GM23338 (cell line): Measurements from ENCODE around the gene MEGF8. TPM values are rescaled to one million over a fixed set of nuclear protein-coding genes. Genes with fewer than 3 reads are reported as not detected.
A peak's percentile ranks its signal among the peaks of the same experiment; 100 is the strongest.

Experiments used
- ATAC-seq: fragments of 200-7000 bp; cut with Tn5 transposase; 3 replicates; pipeline ENCODE4 v1.9.1; 2020
- DNase-seq: peaks from one replicate; pipeline ENCODE4 v3.0.0-alpha.2; 2015; ENCODE audit warnings: low spot score
- H2AFZ ChIP-seq: fragments of 200-600 bp; sonication (generic); 2 replicates; pipeline ENCODE4 v1.8.0; 2016; ENCODE audit warnings: antibody characterized with exemption, mild to moderate bottlenecking, moderate library complexity
- H3F3A ChIP-seq: fragments of 200-600 bp; sonication (generic); replicated peaks from 2 replicates; pipeline ENCODE4 v1.8.0; 2017; ENCODE audit warnings: antibody characterized with exemption, mixed run types, low read depth
- H3K27ac ChIP-seq: fragments of 200-600 bp; sonication (generic); 2 replicates; pipeline ENCODE4 v1.6.1; 2016; ENCODE audit warnings: low read depth
- H3K27me3 ChIP-seq: fragments of 200-600 bp; sonication (generic); 2 replicates; pipeline ENCODE4 v1.8.0; 2016; ENCODE audit warnings: mild to moderate bottlenecking, mixed run types, moderate library complexity; ENCODE audit not compliant: insufficient read depth
- H3K36me3 ChIP-seq: fragments of 200-600 bp; sonication (generic); 2 replicates; pipeline ENCODE4 v1.8.0; 2016; ENCODE audit warnings: mild to moderate bottlenecking; ENCODE audit not compliant: insufficient read depth
- H3K4me1 ChIP-seq: fragments of 200-600 bp; sonication (generic); 2 replicates; pipeline ENCODE4 v1.8.0; 2016; ENCODE audit warnings: mild to moderate bottlenecking, moderate library complexity; ENCODE audit not compliant: insufficient read depth
- H3K4me2 ChIP-seq: fragments of 200-600 bp; sonication (generic); 2 replicates; pipeline ENCODE4 v1.7.1; 2017; ENCODE audit warnings: mixed run types
- H3K4me3 ChIP-seq: fragments of 200-600 bp; sonication (generic); 2 replicates; pipeline ENCODE4 v1.6.1; 2016; ENCODE audit warnings: mixed run types
- H3K79me2 ChIP-seq: fragments of 200-600 bp; sonication (generic); replicated peaks from 2 replicates; pipeline ENCODE4 v1.8.0; 2017; ENCODE audit warnings: mild to moderate bottlenecking; ENCODE audit not compliant: insufficient read depth
- H3K9me2 ChIP-seq: fragments of 200-600 bp; sonication (generic); 2 replicates; pipeline ENCODE4 v1.8.0; 2017; ENCODE audit not compliant: insufficient read depth
- H4K20me1 ChIP-seq: fragments of 200-600 bp; sonication (generic); replicated peaks from 2 replicates; pipeline ENCODE4 v1.8.0; 2017; ENCODE audit warnings: mild to moderate bottlenecking; ENCODE audit not compliant: insufficient read depth
- H3K27ac Mint-ChIP-seq: 2 replicates; pipeline ENCODE4 v1.8.0; 2020; ENCODE audit warnings: inconsistent platforms, mild to moderate bottlenecking, moderate library complexity, mixed read lengths
- H3K27me3 Mint-ChIP-seq: 3 replicates; pipeline ENCODE4 v1.8.0; 2022; ENCODE audit warnings: low read depth, mild to moderate bottlenecking, moderate library complexity, mixed read lengths, inconsistent platforms; ENCODE audit not compliant: insufficient read depth, poor library complexity
- H3K36me3 Mint-ChIP-seq: 3 replicates; pipeline ENCODE4 v1.8.0; 2021; ENCODE audit warnings: low read depth, mild to moderate bottlenecking, inconsistent platforms, moderate library complexity, mixed read lengths
- H3K4me1 Mint-ChIP-seq: 3 replicates; pipeline ENCODE4 v1.8.0; 2020; ENCODE audit warnings: mild to moderate bottlenecking, inconsistent platforms, mixed read lengths
- H3K4me3 Mint-ChIP-seq: 3 replicates; pipeline ENCODE4 v1.8.0; 2021; ENCODE audit warnings: moderate library complexity, mild to moderate bottlenecking, inconsistent platforms, mixed read lengths
- H3K9me3 Mint-ChIP-seq: 3 replicates; pipeline ENCODE4 v1.8.0; 2020; ENCODE audit warnings: moderate library complexity, mild to moderate bottlenecking, inconsistent platforms, mixed read lengths
- CREB1 ChIP-seq: fragments of 250-450 bp; sonication (Bioruptor Pico); IDR thresholded peaks from 2 replicates; pipeline ENCODE4 v1.5.0; 2020; ENCODE audit warnings: low read depth, mild to moderate bottlenecking, moderate library complexity
- EZH2 ChIP-seq: fragments of 200-600 bp; sonication (generic); IDR thresholded peaks from one replicate; pipeline ENCODE4 v1.8.0; 2017; ENCODE audit warnings: antibody characterized with exemption, mild to moderate bottlenecking, low read depth; ENCODE audit not compliant: unreplicated experiment
- EZH2phosphoT487 ChIP-seq: fragments of 200-600 bp; sonication (generic); IDR thresholded peaks from one replicate; pipeline ENCODE4 v1.8.1; 2018; ENCODE audit warnings: antibody characterized with exemption; ENCODE audit not compliant: unreplicated experiment
- JUNB ChIP-seq: IDR thresholded peaks from one replicate; pipeline ENCODE4 v1.6.1; 2016; ENCODE audit warnings: antibody characterized with exemption; ENCODE audit not compliant: unreplicated experiment
- NANOG ChIP-seq: IDR thresholded peaks from 2 replicates; pipeline ENCODE4 v1.6.1; 2016; ENCODE audit warnings: antibody characterized with exemption, borderline replicate concordance
- REST ChIP-seq: IDR thresholded peaks from one replicate; pipeline ENCODE4 v1.6.1; 2018; ENCODE audit warnings: antibody characterized with exemption; ENCODE audit not compliant: unreplicated experiment
- ZNF462 ChIP-seq: fragments of 250-450 bp; sonication (Bioruptor Pico); IDR thresholded peaks from 2 replicates; pipeline ENCODE4 v1.5.0; 2020; ENCODE audit warnings: mild to moderate bottlenecking, moderate library complexity
- polyA plus RNA-seq: library from polyadenylated mRNA; unstranded; fragments of >200 nt; fragmentation: Nextera tagmentation; extraction: Ambion mirVana; gene quantifications from 2 replicates; pipeline ENCODE4 v1.2.1, GENCODE V29; 2016
- total RNA-seq: library from RNA; depleted of rRNA; stranded (reverse); fragments of >200 nt; shearing (Covaris generic); gene quantifications from 2 replicates; pipeline ENCODE4 v1.2.3, GENCODE V29; 2014
- TF ChIP-seq, protein P1 (sequence below), 2 experiments: fragments of 200-600 bp in 1 of 2; sonication (generic) in 1 of 2; conservative IDR thresholded peaks; 2 replicates each; pipeline versions ENCODE4 v1.5.1 to v1.6.1; 2016 to 2017; ENCODE audit warnings: antibody characterized with exemption in 2 of 2, low read depth in 2 of 2, mild to moderate bottlenecking in 2 of 2, moderate library complexity in 1 of 2

MEGF8 gene
- total and polyA plus RNA-seq, 2 experiments from 2014 or later: 6.2 to 40.5 TPM

DNA sequence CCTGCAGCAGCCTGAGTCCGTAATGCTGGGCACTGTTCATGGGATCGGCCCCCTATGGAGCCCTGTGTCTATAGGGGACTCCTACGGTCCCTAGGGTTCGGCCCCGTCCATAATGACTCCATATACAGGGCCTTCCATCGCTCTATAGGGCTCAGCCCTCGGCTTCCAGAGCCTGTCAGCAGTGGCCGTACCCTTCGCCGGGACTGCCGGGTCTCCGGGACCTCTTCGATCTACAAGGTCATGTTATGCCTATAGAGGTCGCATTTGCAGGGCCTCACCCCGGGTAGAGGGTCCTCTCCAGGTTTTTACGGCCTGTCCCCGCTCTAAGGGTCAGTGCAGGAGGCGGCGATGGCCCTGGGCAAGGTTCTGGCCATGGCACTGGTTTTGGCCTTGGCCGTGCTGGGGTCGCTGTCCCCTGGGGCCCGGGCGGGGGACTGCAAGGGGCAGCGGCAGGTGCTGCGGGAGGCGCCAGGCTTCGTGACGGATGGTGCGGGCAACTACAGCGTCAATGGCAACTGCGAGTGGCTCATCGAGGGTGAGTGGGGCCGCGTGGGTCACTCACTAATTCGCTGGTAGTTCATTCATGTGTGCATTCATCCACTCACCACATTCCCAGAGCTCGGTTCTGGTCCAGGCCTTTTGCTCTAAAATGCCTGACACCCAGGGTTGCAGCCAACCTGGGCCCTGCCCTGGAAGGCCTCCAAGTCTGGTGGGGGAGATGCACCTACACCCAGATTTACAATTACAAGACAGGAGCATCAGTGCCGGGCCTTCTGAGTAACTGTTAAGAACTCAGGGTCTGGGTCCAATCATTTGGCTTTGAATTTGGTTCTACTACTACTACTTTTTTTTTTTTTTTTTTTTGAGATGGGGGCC is 699 bp downstream of the MEGF8 start:
- peak overlapping the region; percentile 93 for H3K4me3 ChIP-seq
- no peak for TF ChIP-seq NANOG
- TF ChIP-seq, protein P1, sequence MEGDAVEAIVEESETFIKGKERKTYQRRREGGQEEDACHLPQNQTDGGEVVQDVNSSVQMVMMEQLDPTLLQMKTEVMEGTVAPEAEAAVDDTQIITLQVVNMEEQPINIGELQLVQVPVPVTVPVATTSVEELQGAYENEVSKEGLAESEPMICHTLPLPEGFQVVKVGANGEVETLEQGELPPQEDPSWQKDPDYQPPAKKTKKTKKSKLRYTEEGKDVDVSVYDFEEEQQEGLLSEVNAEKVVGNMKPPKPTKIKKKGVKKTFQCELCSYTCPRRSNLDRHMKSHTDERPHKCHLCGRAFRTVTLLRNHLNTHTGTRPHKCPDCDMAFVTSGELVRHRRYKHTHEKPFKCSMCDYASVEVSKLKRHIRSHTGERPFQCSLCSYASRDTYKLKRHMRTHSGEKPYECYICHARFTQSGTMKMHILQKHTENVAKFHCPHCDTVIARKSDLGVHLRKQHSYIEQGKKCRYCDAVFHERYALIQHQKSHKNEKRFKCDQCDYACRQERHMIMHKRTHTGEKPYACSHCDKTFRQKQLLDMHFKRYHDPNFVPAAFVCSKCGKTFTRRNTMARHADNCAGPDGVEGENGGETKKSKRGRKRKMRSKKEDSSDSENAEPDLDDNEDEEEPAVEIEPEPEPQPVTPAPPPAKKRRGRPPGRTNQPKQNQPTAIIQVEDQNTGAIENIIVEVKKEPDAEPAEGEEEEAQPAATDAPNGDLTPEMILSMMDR (conservative IDR thresholded peaks at IDR 0.05; ENCODE audit: low read depth in 2 of 2): peak in 1 of 2 experiments; percentile 33
- H3K79me2 ChIP-seq: peaks cover 26% of the 10 kb centered on the region
- peak overlapping the region; percentile 99 for H3K4me2 ChIP-seq
- ATAC-seq (peak; percentile 19), DNase-seq (peak; percentile 60)
- no peaks in the 10 kb centered on the region for H3K36me3 ChIP-seq
- H3K4me1 Mint-ChIP-seq: peaks cover 31% of the 10 kb centered on the region
- peaks cover 17% of the 10 kb centered on the region for H3K27me3 Mint-ChIP-seq
- no peak overlapping the region for H3K27ac Mint-ChIP-seq
- no peaks in the 10 kb centered on the region for H3K9me3 Mint-ChIP-seq
- peak overlapping the region; percentile 55; the same call in 1 of the 2 replicates for H3K27ac ChIP-seq
- H3K36me3 Mint-ChIP-seq: no peaks in the 10 kb centered on the region
- H3K4me1 ChIP-seq: peaks cover 6% of the 10 kb centered on the region; the same call in 1 of the 2 replicates
- peaks cover 6% of the 10 kb centered on the region for H3F3A ChIP-seq
- peak overlapping the region; percentile 94 for H2AFZ ChIP-seq
- peaks cover 2% of the 10 kb centered on the region; the same call in 1 of the 2 replicates for H4K20me1 ChIP-seq
- H3K27me3 ChIP-seq: peaks cover 14% of the 10 kb centered on the region
- peak overlapping the region; percentile 87 for H3K4me3 Mint-ChIP-seq
- H3K9me2 ChIP-seq: no peaks in the 10 kb centered on the region

GRCh38 chr19:42326969-42327368 is 1.5 kb downstream of the MEGF8 start:
- H3K9me3 Mint-ChIP-seq: no peaks in the 10 kb centered on the region
- no peak overlapping the region for H2AFZ ChIP-seq
- peaks cover 14% of the 10 kb centered on the region for H3K27me3 ChIP-seq
- peaks cover 6% of the 10 kb centered on the region; the same call in 1 of the 2 replicates for H3K4me1 ChIP-seq
- no peak overlapping the region for H3K27ac ChIP-seq
- H3K36me3 ChIP-seq: no peaks in the 10 kb centered on the region
- H3F3A ChIP-seq: peaks cover 6% of the 10 kb centered on the region
- H3K4me3 Mint-ChIP-seq: peak overlapping the region; percentile 87
- no peak overlapping the region for H3K27ac Mint-ChIP-seq
- peak overlapping the region; percentile 99; the same call in 1 of the 2 replicates for H3K4me2 ChIP-seq
- peaks cover 17% of the 10 kb centered on the region for H3K27me3 Mint-ChIP-seq
- peaks cover 4% of the 10 kb centered on the region; the same call in 1 of the 2 replicates for H4K20me1 ChIP-seq
- no peaks in the 10 kb centered on the region for H3K9me2 ChIP-seq
- peak overlapping the region; percentile 93; the same call in 1 of the 2 replicates for H3K4me3 ChIP-seq
- H3K4me1 Mint-ChIP-seq: peaks cover 31% of the 10 kb centered on the region
- ATAC-seq: no peak
- no peaks in the 10 kb centered on the region for H3K36me3 Mint-ChIP-seq
- peaks cover 26% of the 10 kb centered on the region for H3K79me2 ChIP-seq
- DNase-seq: no peak
- TF ChIP-seq EZH2phosphoT487 (no peak), REST (no peak), CREB1 (CRISPR knock-in tag) (no peak), EZH2 (no peak), JUNB (no peak), NANOG (no peak), ZNF462 (CRISPR knock-in tag) (no peak)
